Measurements from ENCODE around the gene TMEM43. TPM values are rescaled to one million over a fixed set of nuclear protein-coding genes. Genes with fewer than 3 reads are reported as not detected.

The TMEM43 gene
- total and polyA plus RNA-seq, 2 of the 13 experiments (the other 11 are each of a cell fraction or from before 2014, with no cell fraction given), result 48.9 to 50.5 TPM

DNA sequence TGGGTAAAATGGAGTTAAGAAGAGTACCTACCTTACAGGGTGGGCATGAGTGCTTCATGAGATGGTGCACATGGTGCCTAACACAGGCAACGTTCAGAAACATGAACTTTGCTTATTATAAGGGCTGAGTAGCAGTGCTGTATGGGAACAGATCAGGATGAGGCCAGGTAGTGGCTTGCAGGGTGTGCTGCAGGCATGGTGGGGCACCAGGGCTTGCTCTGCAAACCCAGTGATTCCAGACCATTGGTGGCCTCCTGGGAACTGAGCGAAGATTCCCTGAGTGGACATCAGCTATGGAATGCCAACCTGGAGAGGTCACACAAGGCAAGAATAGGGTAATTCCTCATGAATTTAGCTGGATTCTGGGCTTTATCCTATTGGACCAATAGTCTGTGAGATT, 15.8 kb downstream of the TMEM43 start (continued):
- no peak for TF ChIP-seq ARID5B (CRISPR knock-in tag; IDR thresholded peaks at IDR 0.05)
- TF ChIP-seq, protein P1, sequence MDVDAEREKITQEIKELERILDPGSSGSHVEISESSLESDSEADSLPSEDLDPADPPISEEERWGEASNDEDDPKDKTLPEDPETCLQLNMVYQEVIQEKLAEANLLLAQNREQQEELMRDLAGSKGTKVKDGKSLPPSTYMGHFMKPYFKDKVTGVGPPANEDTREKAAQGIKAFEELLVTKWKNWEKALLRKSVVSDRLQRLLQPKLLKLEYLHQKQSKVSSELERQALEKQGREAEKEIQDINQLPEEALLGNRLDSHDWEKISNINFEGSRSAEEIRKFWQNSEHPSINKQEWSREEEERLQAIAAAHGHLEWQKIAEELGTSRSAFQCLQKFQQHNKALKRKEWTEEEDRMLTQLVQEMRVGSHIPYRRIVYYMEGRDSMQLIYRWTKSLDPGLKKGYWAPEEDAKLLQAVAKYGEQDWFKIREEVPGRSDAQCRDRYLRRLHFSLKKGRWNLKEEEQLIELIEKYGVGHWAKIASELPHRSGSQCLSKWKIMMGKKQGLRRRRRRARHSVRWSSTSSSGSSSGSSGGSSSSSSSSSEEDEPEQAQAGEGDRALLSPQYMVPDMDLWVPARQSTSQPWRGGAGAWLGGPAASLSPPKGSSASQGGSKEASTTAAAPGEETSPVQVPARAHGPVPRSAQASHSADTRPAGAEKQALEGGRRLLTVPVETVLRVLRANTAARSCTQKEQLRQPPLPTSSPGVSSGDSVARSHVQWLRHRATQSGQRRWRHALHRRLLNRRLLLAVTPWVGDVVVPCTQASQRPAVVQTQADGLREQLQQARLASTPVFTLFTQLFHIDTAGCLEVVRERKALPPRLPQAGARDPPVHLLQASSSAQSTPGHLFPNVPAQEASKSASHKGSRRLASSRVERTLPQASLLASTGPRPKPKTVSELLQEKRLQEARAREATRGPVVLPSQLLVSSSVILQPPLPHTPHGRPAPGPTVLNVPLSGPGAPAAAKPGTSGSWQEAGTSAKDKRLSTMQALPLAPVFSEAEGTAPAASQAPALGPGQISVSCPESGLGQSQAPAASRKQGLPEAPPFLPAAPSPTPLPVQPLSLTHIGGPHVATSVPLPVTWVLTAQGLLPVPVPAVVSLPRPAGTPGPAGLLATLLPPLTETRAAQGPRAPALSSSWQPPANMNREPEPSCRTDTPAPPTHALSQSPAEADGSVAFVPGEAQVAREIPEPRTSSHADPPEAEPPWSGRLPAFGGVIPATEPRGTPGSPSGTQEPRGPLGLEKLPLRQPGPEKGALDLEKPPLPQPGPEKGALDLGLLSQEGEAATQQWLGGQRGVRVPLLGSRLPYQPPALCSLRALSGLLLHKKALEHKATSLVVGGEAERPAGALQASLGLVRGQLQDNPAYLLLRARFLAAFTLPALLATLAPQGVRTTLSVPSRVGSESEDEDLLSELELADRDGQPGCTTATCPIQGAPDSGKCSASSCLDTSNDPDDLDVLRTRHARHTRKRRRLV (CRISPR knock-in tag; IDR thresholded peaks at IDR 0.05), result no peak
- TF ChIP-seq SETDB1 (CRISPR knock-in tag; IDR thresholded peaks at IDR 0.05; ENCODE audit: borderline replicate concordance), result no peak
- no peak for TF ChIP-seq TEAD3 (CRISPR knock-in tag; optimal IDR thresholded peaks at IDR 0.05; ENCODE audit: borderline replicate concordance)
- TF ChIP-seq FOXJ3 (CRISPR knock-in tag; IDR thresholded peaks at IDR 0.05; ENCODE audit: borderline replicate concordance), result no peak
- TF ChIP-seq RXRB (CRISPR knock-in tag; IDR thresholded peaks at IDR 0.05; ENCODE audit: borderline replicate concordance), result no peak
- TF ChIP-seq, protein P2, sequence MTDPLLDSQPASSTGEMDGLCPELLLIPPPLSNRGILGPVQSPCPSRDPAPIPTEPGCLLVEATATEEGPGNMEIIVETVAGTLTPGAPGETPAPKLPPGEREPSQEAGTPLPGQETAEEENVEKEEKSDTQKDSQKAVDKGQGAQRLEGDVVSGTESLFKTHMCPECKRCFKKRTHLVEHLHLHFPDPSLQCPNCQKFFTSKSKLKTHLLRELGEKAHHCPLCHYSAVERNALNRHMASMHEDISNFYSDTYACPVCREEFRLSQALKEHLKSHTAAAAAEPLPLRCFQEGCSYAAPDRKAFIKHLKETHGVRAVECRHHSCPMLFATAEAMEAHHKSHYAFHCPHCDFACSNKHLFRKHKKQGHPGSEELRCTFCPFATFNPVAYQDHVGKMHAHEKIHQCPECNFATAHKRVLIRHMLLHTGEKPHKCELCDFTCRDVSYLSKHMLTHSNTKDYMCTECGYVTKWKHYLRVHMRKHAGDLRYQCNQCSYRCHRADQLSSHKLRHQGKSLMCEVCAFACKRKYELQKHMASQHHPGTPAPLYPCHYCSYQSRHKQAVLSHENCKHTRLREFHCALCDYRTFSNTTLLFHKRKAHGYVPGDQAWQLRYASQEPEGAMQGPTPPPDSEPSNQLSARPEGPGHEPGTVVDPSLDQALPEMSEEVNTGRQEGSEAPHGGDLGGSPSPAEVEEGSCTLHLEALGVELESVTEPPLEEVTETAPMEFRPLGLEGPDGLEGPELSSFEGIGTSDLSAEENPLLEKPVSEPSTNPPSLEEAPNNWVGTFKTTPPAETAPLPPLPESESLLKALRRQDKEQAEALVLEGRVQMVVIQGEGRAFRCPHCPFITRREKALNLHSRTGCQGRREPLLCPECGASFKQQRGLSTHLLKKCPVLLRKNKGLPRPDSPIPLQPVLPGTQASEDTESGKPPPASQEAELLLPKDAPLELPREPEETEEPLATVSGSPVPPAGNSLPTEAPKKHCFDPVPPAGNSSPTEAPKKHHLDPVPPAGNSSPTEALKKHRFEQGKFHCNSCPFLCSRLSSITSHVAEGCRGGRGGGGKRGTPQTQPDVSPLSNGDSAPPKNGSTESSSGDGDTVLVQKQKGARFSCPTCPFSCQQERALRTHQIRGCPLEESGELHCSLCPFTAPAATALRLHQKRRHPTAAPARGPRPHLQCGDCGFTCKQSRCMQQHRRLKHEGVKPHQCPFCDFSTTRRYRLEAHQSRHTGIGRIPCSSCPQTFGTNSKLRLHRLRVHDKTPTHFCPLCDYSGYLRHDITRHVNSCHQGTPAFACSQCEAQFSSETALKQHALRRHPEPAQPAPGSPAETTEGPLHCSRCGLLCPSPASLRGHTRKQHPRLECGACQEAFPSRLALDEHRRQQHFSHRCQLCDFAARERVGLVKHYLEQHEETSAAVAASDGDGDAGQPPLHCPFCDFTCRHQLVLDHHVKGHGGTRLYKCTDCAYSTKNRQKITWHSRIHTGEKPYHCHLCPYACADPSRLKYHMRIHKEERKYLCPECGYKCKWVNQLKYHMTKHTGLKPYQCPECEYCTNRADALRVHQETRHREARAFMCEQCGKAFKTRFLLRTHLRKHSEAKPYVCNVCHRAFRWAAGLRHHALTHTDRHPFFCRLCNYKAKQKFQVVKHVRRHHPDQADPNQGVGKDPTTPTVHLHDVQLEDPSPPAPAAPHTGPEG (CRISPR knock-in tag; IDR thresholded peaks at IDR 0.05), result no peak
- TF ChIP-seq HNF1B (CRISPR knock-in tag; IDR thresholded peaks at IDR 0.05), result no peak
- no peak for TF ChIP-seq GLI4 (CRISPR knock-in tag; IDR thresholded peaks at IDR 0.05; ENCODE audit: borderline replicate concordance)
- no peak for TF ChIP-seq ZNF30 (CRISPR knock-in tag; IDR thresholded peaks at IDR 0.05)
- no peak for TF ChIP-seq ERF (CRISPR knock-in tag; IDR thresholded peaks at IDR 0.05)
